Gastrocnemius medialis (tissue), 4 donors: ENCODE results near the gene ASCL5. TPM values are rescaled to one million over a fixed set of nuclear protein-coding genes. Genes with fewer than 3 reads are reported as not detected.
A peak's percentile ranks its signal among the peaks of the same experiment; 100 is the strongest.

Source experiments
- ATAC-seq, 2 donors: fragments of 150-250 bp; one replicate each; pipeline ENCODE4 v1.9.1; 2016
- DNase-seq, 2 donors: peaks; one replicate each; pipeline ENCODE4 v3.0.0-alpha.2; 2019
- H3K27ac ChIP-seq, 4 donors: fragments of 200-600 bp; sonication (generic); 1 replicate in 1 of 4; 2 replicates in 3 of 4; pipeline ENCODE4 v1.5.1; 2016 to 2018; ENCODE audit warnings: mild to moderate bottlenecking in 2 of 4, moderate library complexity in 1 of 4
- H3K27me3 ChIP-seq, 3 donors: fragments of 200-600 bp; sonication (generic) in 2 of 3; 1 replicate in 1 of 3; 2 replicates in 2 of 3; pipeline versions ENCODE4 v1.5.1 to v1.6.0; 2016 to 2019; ENCODE audit warnings: mild to moderate bottlenecking in 1 of 3, moderate library complexity in 1 of 3
- H3K36me3 ChIP-seq, 2 donors: fragments of 200-600 bp; sonication (generic) in 1 of 2; one replicate each; pipeline ENCODE4 v1.5.1; 2017 to 2018
- H3K4me1 ChIP-seq, 2 donors: fragments of 200-600 bp; sonication (generic) in 1 of 2; one replicate each; pipeline ENCODE4 v1.5.1; 2016 to 2017; ENCODE audit warnings: mild to moderate bottlenecking in 2 of 2
- H3K4me3 ChIP-seq, 4 donors: fragments of 200-600 bp; sonication (generic) in 3 of 4; 1 replicate in 1 of 4; 2 replicates in 3 of 4; pipeline ENCODE4 v1.5.1; 2016 to 2019; ENCODE audit warnings: mild to moderate bottlenecking in 2 of 4
- H3K9me3 ChIP-seq, 3 donors: fragments of 200-600 bp; sonication (generic) in 2 of 3; 1 replicate in 1 of 3; 2 replicates in 2 of 3; pipeline ENCODE4 v1.5.1; 2016 to 2019
- POLR2A ChIP-seq, 2 donors: fragments of 450-650 bp; IDR thresholded peaks; one replicate each; pipeline ENCODE4 v1.6.1; 2017; ENCODE audit warnings: antibody characterized with exemption in 2 of 2, mild to moderate bottlenecking in 2 of 2, moderate library complexity in 2 of 2
- in situ Hi-C, 4 donors: fragments of 200-750 bp; cut with MboI; loops; one replicate each; pipeline versions ENCODE4 v1.15.0 to v1.8.0; 2017; ENCODE audit warnings: low sequenced_read_pairs in 4 of 4
- intact Hi-C: fragments of 100-400 bp; cut with DNase I; formaldehyde crosslinking; loops from one replicate; pipeline ENCODE4 v1.15.1; 2023; ENCODE audit warnings: low total_unique reads
- total RNA-seq, 4 donors: library from RNA; depleted of rRNA; stranded (reverse); fragments of >200 nt; gene quantifications; one replicate each; pipeline versions ENCODE4 v1.1.0 to v1.2.3, GENCODE V29; 2016
- TF ChIP-seq, protein P1 (sequence below), 5 experiments: fragments of 450-650 bp in 3 of 5; fragments of 200-600 bp in 2 of 5; sonication (generic) in 2 of 5; IDR thresholded peaks in 4 of 5; conservative IDR thresholded peaks in 1 of 5; 1 replicate in 4 of 5; 2 replicates in 1 of 5; pipeline ENCODE4 v1.5.1; 2016 to 2019; ENCODE audit warnings: antibody characterized with exemption in 5 of 5, mild to moderate bottlenecking in 3 of 5, moderate library complexity in 3 of 5

Gene ASCL5
- total RNA-seq, 4 donors from 2014 or later, result not detected

DNA sequence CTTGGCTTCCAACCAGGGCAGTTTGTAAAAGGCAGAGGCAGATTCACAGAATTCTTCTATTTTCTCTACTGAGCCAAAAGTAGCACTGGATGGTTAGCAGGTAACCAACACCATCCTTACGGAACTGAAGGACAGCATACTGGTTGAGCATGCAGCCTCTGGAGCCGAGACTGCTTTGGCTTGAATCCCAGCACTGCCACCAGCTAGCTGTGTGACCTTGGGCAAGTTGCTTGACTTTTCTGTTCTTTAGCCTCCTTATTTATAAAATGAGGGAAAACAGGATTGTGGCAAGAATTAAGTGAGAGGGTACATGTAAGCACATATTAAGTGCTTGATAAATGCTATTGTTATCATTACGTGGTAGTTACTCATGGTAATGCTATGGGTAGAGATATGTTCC lies 34.2 kb downstream of the ASCL5 start:
- DNase-seq, result no peak
- Histone ChIP-seq H3K4me1 (peaks cover 59 to 73% of the 10 kb centered on the region in 2 donors), H3K27me3 (no peaks in the 10 kb centered on the region), H3K36me3 (no peaks in the 10 kb centered on the region), H3K9me3 (no peaks in the 10 kb centered on the region), H3K27ac (peak overlapping the region; percentile 89 to 98 (median 96)), H3K4me3 (no peak overlapping the region)
- intact Hi-C loops, result no loop called here
- in situ Hi-C loops, result no loop called here
- ATAC-seq, result no peak
- no peak for TF ChIP-seq POLR2A (IDR thresholded peaks at IDR 0.05)
- TF ChIP-seq, protein P1, sequence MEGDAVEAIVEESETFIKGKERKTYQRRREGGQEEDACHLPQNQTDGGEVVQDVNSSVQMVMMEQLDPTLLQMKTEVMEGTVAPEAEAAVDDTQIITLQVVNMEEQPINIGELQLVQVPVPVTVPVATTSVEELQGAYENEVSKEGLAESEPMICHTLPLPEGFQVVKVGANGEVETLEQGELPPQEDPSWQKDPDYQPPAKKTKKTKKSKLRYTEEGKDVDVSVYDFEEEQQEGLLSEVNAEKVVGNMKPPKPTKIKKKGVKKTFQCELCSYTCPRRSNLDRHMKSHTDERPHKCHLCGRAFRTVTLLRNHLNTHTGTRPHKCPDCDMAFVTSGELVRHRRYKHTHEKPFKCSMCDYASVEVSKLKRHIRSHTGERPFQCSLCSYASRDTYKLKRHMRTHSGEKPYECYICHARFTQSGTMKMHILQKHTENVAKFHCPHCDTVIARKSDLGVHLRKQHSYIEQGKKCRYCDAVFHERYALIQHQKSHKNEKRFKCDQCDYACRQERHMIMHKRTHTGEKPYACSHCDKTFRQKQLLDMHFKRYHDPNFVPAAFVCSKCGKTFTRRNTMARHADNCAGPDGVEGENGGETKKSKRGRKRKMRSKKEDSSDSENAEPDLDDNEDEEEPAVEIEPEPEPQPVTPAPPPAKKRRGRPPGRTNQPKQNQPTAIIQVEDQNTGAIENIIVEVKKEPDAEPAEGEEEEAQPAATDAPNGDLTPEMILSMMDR (IDR thresholded peaks at IDR 0.05 in 4 of 5, conservative IDR thresholded peaks at IDR 0.05 in 1 of 5), result no peak

DNA sequence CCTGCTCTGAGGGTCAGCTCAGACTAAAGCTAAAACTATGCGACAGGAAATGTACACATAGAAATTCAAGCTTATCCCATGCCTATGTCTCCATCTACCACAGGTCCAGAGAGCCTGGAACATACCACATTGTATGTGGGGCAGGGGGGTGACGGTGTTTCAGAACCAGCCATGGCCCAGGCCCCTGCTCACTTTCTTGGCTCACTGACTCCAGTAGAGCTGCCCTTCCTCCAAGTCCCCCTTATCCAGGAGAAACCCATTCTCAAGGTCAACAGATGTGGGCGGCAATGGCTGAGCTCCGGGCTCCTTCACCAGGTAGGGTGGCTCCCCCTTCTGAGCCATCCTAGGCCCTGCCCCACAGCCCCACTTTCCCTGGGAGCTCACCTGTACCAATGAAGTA lies 35.7 kb downstream of the ASCL5 start:
- Histone ChIP-seq H3K9me3 (no peaks in the 10 kb centered on the region), H3K27me3 (no peaks in the 10 kb centered on the region), H3K4me3 (no peak overlapping the region), H3K36me3 (no peaks in the 10 kb centered on the region), H3K4me1 (peaks cover 44 to 59% of the 10 kb centered on the region in 2 donors), H3K27ac (peak overlapping the region; percentile 89 to 98 (median 96))
- in situ Hi-C loops (no loop called here), intact Hi-C loops (no loop called here)
- DNase-seq, result no peak
- no peak for TF ChIP-seq POLR2A (IDR thresholded peaks at IDR 0.05)
- TF ChIP-seq, protein P1 (IDR thresholded peaks at IDR 0.05 in 4 of 5, conservative IDR thresholded peaks at IDR 0.05 in 1 of 5), result no peak
- no peak for ATAC-seq

DNA sequence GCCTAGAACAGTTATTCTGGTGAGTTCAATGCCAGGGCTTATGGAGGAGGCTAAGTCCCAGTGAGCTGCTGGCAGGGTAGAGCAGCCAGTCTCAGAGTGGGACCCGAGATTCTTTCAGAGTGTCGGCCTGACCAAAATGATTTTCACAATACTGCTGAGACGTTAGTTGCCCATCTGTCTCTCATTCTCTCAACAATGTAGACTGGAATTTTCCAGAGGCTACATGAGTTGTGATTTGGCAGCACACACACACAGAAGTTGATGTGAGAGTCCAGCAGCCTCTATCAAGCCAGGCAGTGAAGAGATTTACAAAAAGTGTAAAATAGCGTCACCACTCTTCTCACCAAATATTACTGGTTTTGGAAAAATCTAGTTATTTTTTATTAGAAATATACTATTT lies 36.4 kb downstream of the ASCL5 start:
- in situ Hi-C loops (no loop called here), intact Hi-C loops (no loop called here)
- Histone ChIP-seq H3K27ac (peak overlapping the region; percentile 89 to 98 (median 96)), H3K4me3 (no peak overlapping the region), H3K36me3 (no peaks in the 10 kb centered on the region), H3K27me3 (no peaks in the 10 kb centered on the region), H3K4me1 (peaks cover 39 to 53% of the 10 kb centered on the region in 2 donors), H3K9me3 (no peaks in the 10 kb centered on the region)
- no peak for TF ChIP-seq POLR2A (IDR thresholded peaks at IDR 0.05)
- TF ChIP-seq, protein P1 (IDR thresholded peaks at IDR 0.05 in 4 of 5, conservative IDR thresholded peaks at IDR 0.05 in 1 of 5), result no peak
- no peak for DNase-seq
- ATAC-seq, result peak in 1 of 2 donors; percentile 37

DNA sequence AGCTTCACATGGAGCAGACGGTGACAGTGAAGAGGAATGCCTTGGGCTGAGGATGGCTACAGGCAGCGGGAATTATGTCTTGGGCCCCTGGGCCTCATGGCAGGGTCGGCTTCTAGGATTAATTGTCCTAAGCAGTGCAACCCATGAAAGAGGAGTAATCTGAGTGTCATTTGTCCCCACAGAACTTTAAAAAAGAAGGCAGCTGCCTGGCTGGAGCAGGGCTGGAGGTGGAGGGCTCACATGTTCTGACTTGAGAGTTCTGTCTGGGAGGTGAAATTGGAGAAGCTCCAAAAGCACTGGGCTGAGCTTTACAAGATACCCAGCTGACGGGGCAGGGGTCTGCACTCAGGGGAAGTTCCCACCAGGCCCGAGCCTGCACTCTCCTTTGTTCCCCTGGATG lies 37.4 kb downstream of the ASCL5 start:
- H3K4me3 ChIP-seq, result no peak overlapping the region
- DNase-seq (no peak), ATAC-seq (peak in 1 of 2 donors; percentile 5)
- in situ Hi-C loops, result loop anchor here in 1 of 4 donors (5.0 kb wide), 1 partner anchor 33 kb away; no protein-coding TSS in a partner anchor
- TF ChIP-seq POLR2A (IDR thresholded peaks at IDR 0.05), result no peak
- H3K27me3 ChIP-seq, result no peaks in the 10 kb centered on the region
- H3K27ac ChIP-seq, result peak overlapping the region; percentile 89 to 98 (median 96)
- H3K36me3 ChIP-seq, result no peaks in the 10 kb centered on the region
- H3K9me3 ChIP-seq, result no peaks in the 10 kb centered on the region
- intact Hi-C loops, result loop anchor here (5.0 kb wide), 1 partner anchor 133 kb away; no protein-coding TSS in a partner anchor
- H3K4me1 ChIP-seq, result peaks cover 30 to 44% of the 10 kb centered on the region in 2 donors

DNA sequence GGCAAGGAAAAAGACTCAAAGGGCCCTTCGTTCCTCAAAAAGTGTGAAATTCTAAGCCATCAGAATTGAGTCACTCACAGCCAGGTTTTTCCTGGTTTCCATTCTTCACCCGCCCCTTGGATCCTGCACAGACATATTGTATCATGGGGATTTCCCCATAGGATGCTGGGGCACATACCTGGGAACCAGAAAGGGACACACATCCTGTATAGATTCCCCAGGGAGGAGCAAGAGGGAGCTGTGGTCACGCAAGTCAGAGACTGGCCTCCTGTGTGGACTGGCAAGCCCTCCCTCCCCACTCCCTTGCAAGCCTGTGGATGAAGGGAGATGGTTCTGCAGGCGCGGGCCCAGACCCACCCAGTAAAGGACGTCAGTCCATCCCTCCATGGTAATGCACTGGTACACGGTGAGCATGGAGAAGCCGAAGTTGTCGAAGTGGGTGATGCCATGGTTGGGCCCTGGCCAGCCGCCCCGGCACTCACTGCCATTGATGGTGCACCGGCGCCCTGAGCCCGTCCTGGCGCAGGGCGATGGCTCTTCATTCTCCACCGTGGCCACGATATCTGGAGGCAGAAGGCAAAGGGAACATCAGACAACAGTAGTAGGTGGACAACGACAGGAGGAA lies 38.0 kb downstream of the ASCL5 start:
- Histone ChIP-seq H3K27me3 (no peaks in the 10 kb centered on the region), H3K9me3 (no peaks in the 10 kb centered on the region), H3K27ac (peak overlapping the region; percentile 89 to 98 (median 96)), H3K4me3 (no peak overlapping the region), H3K4me1 (peaks cover 24 to 39% of the 10 kb centered on the region in 2 donors), H3K36me3 (no peaks in the 10 kb centered on the region)
- DNase-seq (no peak), ATAC-seq (no peak)
- intact Hi-C loops (loop anchor here (5.0 kb wide), 1 partner anchor 133 kb away; no protein-coding TSS in a partner anchor), in situ Hi-C loops (loop anchor here in 1 of 4 donors (5.0 kb wide), 1 partner anchor 33 kb away; no protein-coding TSS in a partner anchor)
- TF ChIP-seq POLR2A (IDR thresholded peaks at IDR 0.05), result no peak
- TF ChIP-seq, protein P1 (IDR thresholded peaks at IDR 0.05 in 4 of 5, conservative IDR thresholded peaks at IDR 0.05 in 1 of 5), result peak in 1 of 5 experiments; percentile 30
